Liver (tissue), 3 donors: ENCODE measurements around the gene PSMB10.

Experiments used
- CTCF ChIP-seq: fragments of 150-350 bp; IDR thresholded peaks from 2 replicates; pipeline ENCODE4 v1.5.1; 2017; ENCODE audit warnings: improper control_type of control experiment, low read depth, low read length; ENCODE audit not compliant: missing input control
- JUND ChIP-seq, 2 donors: IDR thresholded peaks; 2 replicates each; pipeline ENCODE4 v1.6.1; 2016; ENCODE audit warnings: antibody characterized with exemption in 2 of 2
- RAD21 ChIP-seq, 2 donors: IDR thresholded peaks; 2 replicates each; pipeline ENCODE4 v1.6.1; 2016; ENCODE audit warnings: antibody characterized with exemption in 2 of 2, mild to moderate bottlenecking in 2 of 2
- REST ChIP-seq: IDR thresholded peaks from 2 replicates; pipeline ENCODE4 v1.6.1; 2016; ENCODE audit warnings: antibody characterized with exemption, mild to moderate bottlenecking
- RXRA ChIP-seq, 2 donors: IDR thresholded peaks; 2 replicates each; pipeline ENCODE4 v1.6.1; 2017 to 2018; ENCODE audit warnings: antibody characterized with exemption in 2 of 2, mild to moderate bottlenecking in 1 of 2
- donor health status: healthy.
- donor health status: healthy.

GRCh38 chr16:67946966-67947558 lies 10.4 kb upstream of the PSMB10 start:
- TF ChIP-seq CTCF (no peak), JUND (IDR thresholded peaks at IDR 0.05) (no peak), RAD21 (IDR thresholded peaks at IDR 0.05) (no peak), RXRA (IDR thresholded peaks at IDR 0.05) (no peak), REST (no peak)
